ENCODE data around the gene UBA3. TPM values are rescaled to one million over a fixed set of nuclear protein-coding genes. Genes with fewer than 3 reads are reported as not detected.
A peak's percentile ranks its signal among the peaks of the same experiment; 100 is the strongest.

UBA3 gene
- total and polyA plus RNA-seq, 2 of the 13 experiments (the other 11 are each of a cell fraction or from before 2014, with no cell fraction given), result 40.7 to 49.0 TPM

- TF ChIP-seq AHDC1 (CRISPR knock-in tag; IDR thresholded peaks at IDR 0.05; ENCODE audit: borderline replicate concordance), result 0 out of 2 replicates have a peak, but pooled peaks have one; percentile 18
- TF ChIP-seq IRF9 (CRISPR knock-in tag; IDR thresholded peaks at IDR 0.05; ENCODE audit: borderline replicate concordance), result no peak; the same call in 1 of the 2 replicates
- no peak for TF ChIP-seq PAWR (CRISPR knock-in tag; IDR thresholded peaks at IDR 0.05; ENCODE audit: borderline replicate concordance)
- TF ChIP-seq ZNF143 (CRISPR knock-in tag; IDR thresholded peaks at IDR 0.05), result peak; percentile 47; the same call in 1 of the 2 replicates
- TF ChIP-seq ZSCAN12 (CRISPR knock-in tag; IDR thresholded peaks at IDR 0.05), result no peak
- no peak for TF ChIP-seq NFE2L1 (CRISPR knock-in tag; IDR thresholded peaks at IDR 0.05; ENCODE audit: borderline replicate concordance)
- TF ChIP-seq ETS1 (CRISPR knock-in tag; IDR thresholded peaks at IDR 0.05), result no peak
- TF ChIP-seq MLLT10 (CRISPR knock-in tag; IDR thresholded peaks at IDR 0.05), result no peak
- peak; percentile 94 for TF ChIP-seq SAP130 (CRISPR knock-in tag; IDR thresholded peaks at IDR 0.05; ENCODE audit: low read depth)
- TF ChIP-seq FOSL2 (CRISPR knock-in tag; IDR thresholded peaks at IDR 0.05), result peak; percentile 26; the same call in 1 of the 2 replicates
- TF ChIP-seq ZNF446 (CRISPR knock-in tag; IDR thresholded peaks at IDR 0.05), result no peak
- no peak for TF ChIP-seq STAG1 (CRISPR knock-in tag; IDR thresholded peaks at IDR 0.05)
- no peak for TF ChIP-seq SMC3 (IDR thresholded peaks at IDR 0.05; ENCODE audit: low read length)
- no peak for TF ChIP-seq ZNF12 (CRISPR knock-in tag; IDR thresholded peaks at IDR 0.05)
- TF ChIP-seq BORCS8-MEF2B (CRISPR knock-in tag; IDR thresholded peaks at IDR 0.05), result no peak
- TF ChIP-seq ZNF280D (CRISPR knock-in tag; IDR thresholded peaks at IDR 0.05), result 0 out of 2 replicates have a peak, but pooled peaks have one; percentile 9
- TF ChIP-seq ZNF605 (CRISPR knock-in tag; IDR thresholded peaks at IDR 0.05), result no peak
- TF ChIP-seq SMAD3 (CRISPR knock-in tag; IDR thresholded peaks at IDR 0.05), result no peak; the same call in 1 of the 2 replicates
- TF ChIP-seq SETDB1 (CRISPR knock-in tag; IDR thresholded peaks at IDR 0.05; ENCODE audit: borderline replicate concordance), result no peak
Measured at GRCh38 chr3:69084326-69085167, 4.4 kb upstream of the UBA3 start, which contains the start of gene ARL6IP5 (continued).
